Astrocyte of the hippocampus (primary cell): Measurements from ENCODE around the gene TMEM82.

Experiments
- DNase-seq: peaks from one replicate; pipeline ENCODE4 v3.0.0; 2011; ENCODE audit warnings: low read depth, low spot score

The TMEM82 gene

DNA sequence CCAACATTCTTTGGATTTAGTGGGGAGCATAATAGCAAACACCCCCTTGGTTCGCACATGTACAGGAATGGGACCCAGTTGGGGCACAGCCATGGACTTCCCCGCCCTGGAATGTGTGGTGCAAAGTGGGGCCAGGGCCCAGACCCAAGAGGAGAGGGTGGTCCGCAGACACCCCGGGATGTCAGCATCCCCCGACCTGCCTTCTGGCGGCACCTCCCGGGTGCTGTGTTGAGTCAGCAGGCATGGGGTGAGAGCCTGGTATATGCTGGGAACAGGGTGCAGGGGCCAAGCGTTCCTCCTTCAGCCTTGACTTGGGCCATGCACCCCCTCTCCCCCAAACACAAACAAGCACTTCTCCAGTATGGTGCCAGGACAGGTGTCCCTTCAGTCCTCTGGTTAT lies 43.4 kb downstream of the TMEM82 start:
- no peak for DNase-seq

DNA sequence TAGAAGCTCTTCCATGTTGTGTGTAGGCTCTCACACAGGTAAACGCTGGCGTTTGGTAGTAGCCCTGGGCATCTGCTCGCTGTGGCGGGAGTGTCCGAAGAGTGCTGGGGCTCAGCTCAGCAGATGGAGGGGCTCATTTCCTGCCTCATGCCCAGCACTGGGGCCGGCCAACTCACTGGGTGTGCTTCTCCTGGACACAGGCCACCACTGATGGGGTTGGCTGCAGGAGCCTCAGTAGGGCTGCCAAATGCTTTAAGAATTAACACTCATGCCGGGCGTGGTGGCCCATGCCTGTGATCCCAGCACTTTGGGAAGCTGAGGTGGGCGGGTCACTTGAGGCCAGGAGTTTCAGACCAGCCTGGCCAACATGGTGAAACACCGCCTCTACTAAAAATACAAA lies 44.3 kb downstream of the TMEM82 start:
- DNase-seq = peak; percentile 74

DNA sequence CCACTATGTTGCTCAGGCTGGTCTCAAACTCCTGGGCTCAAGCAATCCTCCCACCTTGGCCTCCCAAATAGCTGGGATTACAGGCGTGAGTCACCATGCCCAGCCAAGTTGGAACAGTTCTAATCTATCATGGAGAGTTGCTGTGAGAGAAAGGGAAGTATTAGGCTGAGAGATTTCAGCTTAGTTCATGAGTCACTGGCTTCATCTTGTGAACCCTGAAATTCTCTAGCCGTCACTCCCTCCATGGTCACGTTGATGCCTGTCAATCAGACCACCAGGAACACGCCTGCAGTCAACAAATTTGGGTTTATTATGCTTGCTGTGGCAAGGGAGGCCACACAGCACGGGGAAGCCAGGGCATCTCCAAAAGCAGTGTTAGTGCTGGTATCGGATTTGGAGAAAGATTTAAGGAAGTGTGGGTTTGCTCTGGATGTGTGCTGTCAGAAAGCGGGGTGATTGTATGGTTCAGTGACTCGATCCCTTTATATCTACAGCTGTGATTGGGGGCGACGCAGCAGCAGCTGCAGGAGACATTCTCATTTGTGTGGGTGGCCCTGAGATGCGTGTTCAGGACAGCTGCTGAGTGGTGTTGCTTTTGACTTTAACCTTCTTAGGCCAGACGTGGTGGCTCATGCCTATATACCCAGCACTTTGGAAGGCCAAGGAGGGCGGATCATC lies 46.5 kb downstream of the TMEM82 start:
- peak; percentile 57 for DNase-seq

DNA sequence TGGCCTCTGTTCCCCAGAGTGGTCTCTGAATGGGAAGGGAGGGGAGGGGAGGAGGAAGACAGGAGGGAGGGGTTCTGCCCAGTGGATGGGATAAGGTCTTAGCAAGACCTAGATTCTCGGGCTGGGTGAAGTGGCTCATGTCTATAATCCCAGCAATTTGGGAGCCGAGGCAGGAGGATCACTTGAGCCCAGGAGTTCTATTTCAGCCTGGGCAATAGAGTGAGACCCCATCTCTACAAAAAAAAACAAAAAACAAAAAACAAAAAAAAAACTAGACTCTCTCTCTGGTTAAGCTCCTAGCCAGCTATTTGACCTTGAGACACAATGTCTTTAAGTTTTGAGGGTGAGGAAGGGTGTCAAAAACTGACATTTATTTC lies 53.8 kb downstream of the TMEM82 start:
- no peak for DNase-seq
